ENCODE data around the gene PPP1R16B.

DNA sequence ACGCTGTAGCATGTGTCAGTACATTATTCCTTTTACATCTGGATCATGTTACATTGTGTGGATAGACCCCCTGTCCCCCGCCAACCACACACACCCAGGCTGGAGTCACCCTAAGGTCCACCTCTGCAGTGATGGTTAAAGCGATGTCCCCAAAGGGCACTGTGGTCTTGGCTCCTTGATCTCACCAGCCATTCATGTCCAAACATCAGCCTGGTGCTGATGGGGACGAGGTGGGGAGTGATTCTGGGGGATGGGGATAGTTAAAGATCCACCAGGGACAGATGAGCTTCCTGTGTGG is 61.5 kb downstream of the PPP1R16B start:
- no peak for TF ChIP-seq POLR2A (IDR thresholded peaks at IDR 0.05)
- TF ChIP-seq, protein P1, sequence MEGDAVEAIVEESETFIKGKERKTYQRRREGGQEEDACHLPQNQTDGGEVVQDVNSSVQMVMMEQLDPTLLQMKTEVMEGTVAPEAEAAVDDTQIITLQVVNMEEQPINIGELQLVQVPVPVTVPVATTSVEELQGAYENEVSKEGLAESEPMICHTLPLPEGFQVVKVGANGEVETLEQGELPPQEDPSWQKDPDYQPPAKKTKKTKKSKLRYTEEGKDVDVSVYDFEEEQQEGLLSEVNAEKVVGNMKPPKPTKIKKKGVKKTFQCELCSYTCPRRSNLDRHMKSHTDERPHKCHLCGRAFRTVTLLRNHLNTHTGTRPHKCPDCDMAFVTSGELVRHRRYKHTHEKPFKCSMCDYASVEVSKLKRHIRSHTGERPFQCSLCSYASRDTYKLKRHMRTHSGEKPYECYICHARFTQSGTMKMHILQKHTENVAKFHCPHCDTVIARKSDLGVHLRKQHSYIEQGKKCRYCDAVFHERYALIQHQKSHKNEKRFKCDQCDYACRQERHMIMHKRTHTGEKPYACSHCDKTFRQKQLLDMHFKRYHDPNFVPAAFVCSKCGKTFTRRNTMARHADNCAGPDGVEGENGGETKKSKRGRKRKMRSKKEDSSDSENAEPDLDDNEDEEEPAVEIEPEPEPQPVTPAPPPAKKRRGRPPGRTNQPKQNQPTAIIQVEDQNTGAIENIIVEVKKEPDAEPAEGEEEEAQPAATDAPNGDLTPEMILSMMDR (IDR thresholded peaks at IDR 0.05), result no peak
